HG03159 (cell line): ENCODE measurements around the gene SLC1A3.
"Not testable (repeated sequence)": the region's sequence is repeated elsewhere in the genome, so short reads cannot be mapped to it uniquely, and the experiment has no call there.

ENCODE experiments used
- ATAC-seq: cut with Tn5 transposase; IDR thresholded peaks from one replicate; pipeline ENCODE4 v1.9.1; 2021; ENCODE audit warnings: mild to moderate bottlenecking, moderate library complexity; ENCODE audit not compliant: unreplicated experiment

Gene SLC1A3

GRCh38 chr5:36630201-36631145 lies 24.1 kb downstream of the SLC1A3 start:
- no peak for ATAC-seq

- ATAC-seq = no peak
These were observed 24.7 kb downstream of the SLC1A3 start for GRCh38 chr5:36631154-36631553.

GRCh38 chr5:36631620-36632362 lies 25.4 kb downstream of the SLC1A3 start:
- no peak for ATAC-seq

- ATAC-seq = no peak
These were observed 25.9 kb downstream of the SLC1A3 start for GRCh38 chr5:36632363-36632664.

- ATAC-seq = no peak
These were observed 29.4 kb downstream of the SLC1A3 start for GRCh38 chr5:36635721-36636390.

GRCh38 chr5:36637101-36637500 lies 30.7 kb downstream of the SLC1A3 start:
- no peak for ATAC-seq

- no peak for ATAC-seq
These were observed 31.1 kb downstream of the SLC1A3 start for GRCh38 chr5:36637516-36637915.

- no peak for ATAC-seq
These were observed 31.6 kb downstream of the SLC1A3 start for GRCh38 chr5:36638056-36638455.

- ATAC-seq = no peak
These were observed 34.5 kb downstream of the SLC1A3 start for GRCh38 chr5:36640949-36641348.

- no peak for ATAC-seq
These were observed 35.0 kb downstream of the SLC1A3 start for GRCh38 chr5:36641431-36641830.

GRCh38 chr5:36642089-36642488 lies 35.7 kb downstream of the SLC1A3 start:
- no peak for ATAC-seq

- no peak for ATAC-seq
These were observed 36.8 kb downstream of the SLC1A3 start for GRCh38 chr5:36643162-36643561.

- ATAC-seq = not testable (repeated sequence)
These were observed 37.4 kb downstream of the SLC1A3 start for GRCh38 chr5:36643841-36644240.

GRCh38 chr5:36644727-36645126 lies 38.3 kb downstream of the SLC1A3 start:
- ATAC-seq = no peak

GRCh38 chr5:36646100-36646499 lies 39.7 kb downstream of the SLC1A3 start:
- no peak for ATAC-seq

GRCh38 chr5:36646507-36647023 lies 40.2 kb downstream of the SLC1A3 start:
- no peak for ATAC-seq

- ATAC-seq = no peak
These were observed 40.6 kb downstream of the SLC1A3 start for GRCh38 chr5:36647046-36647445.

GRCh38 chr5:36648426-36648825 lies 42.0 kb downstream of the SLC1A3 start:
- ATAC-seq = no peak

- ATAC-seq = no peak
These were observed 45.6 kb downstream of the SLC1A3 start for GRCh38 chr5:36651761-36652685.

GRCh38 chr5:36653044-36653705 lies 46.8 kb downstream of the SLC1A3 start:
- ATAC-seq = no peak
